Measurements from ENCODE around the gene SIK3.
A peak's percentile ranks its signal among the peaks of the same experiment; 100 is the strongest.

Gene SIK3

DNA sequence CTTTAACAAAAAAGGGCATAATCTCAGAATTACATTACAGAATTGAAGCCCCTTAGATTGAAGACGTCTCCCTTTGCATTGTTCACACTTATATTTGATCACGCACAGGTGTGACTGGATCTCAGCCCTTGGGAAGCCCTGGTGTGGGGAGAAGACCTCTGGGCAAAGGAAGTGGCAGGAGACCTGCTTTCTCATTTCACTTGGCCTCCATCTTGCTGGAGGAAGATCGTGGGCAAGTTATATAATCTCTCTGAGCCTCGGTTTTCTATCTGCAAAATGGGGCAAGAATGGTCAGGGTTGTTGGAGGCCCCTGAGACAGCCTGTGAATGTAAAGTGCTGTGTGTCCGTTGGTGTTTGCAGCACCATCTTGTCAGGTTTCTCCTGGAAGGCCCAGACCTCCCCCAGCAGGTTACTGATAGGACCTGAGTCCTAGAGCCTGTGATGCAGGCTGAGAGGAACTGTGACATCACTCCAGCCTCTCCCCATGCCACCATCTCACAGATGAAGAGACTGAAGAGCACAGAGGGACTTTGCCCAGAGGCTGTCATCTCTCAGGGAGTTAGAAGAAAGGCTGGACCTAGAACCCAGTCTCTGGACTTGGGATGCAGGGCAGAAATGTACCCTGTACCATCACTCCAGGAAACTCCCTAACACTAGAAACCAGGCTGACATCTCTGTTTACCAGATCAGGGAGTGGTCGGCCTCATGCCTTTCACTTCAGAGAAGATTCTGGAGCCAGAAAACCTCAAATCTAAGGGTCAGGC is 259.7 kb downstream of the SIK3 start:
- TF ChIP-seq, protein P1, sequence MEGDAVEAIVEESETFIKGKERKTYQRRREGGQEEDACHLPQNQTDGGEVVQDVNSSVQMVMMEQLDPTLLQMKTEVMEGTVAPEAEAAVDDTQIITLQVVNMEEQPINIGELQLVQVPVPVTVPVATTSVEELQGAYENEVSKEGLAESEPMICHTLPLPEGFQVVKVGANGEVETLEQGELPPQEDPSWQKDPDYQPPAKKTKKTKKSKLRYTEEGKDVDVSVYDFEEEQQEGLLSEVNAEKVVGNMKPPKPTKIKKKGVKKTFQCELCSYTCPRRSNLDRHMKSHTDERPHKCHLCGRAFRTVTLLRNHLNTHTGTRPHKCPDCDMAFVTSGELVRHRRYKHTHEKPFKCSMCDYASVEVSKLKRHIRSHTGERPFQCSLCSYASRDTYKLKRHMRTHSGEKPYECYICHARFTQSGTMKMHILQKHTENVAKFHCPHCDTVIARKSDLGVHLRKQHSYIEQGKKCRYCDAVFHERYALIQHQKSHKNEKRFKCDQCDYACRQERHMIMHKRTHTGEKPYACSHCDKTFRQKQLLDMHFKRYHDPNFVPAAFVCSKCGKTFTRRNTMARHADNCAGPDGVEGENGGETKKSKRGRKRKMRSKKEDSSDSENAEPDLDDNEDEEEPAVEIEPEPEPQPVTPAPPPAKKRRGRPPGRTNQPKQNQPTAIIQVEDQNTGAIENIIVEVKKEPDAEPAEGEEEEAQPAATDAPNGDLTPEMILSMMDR (IDR thresholded peaks at IDR 0.05) = no peak

DNA sequence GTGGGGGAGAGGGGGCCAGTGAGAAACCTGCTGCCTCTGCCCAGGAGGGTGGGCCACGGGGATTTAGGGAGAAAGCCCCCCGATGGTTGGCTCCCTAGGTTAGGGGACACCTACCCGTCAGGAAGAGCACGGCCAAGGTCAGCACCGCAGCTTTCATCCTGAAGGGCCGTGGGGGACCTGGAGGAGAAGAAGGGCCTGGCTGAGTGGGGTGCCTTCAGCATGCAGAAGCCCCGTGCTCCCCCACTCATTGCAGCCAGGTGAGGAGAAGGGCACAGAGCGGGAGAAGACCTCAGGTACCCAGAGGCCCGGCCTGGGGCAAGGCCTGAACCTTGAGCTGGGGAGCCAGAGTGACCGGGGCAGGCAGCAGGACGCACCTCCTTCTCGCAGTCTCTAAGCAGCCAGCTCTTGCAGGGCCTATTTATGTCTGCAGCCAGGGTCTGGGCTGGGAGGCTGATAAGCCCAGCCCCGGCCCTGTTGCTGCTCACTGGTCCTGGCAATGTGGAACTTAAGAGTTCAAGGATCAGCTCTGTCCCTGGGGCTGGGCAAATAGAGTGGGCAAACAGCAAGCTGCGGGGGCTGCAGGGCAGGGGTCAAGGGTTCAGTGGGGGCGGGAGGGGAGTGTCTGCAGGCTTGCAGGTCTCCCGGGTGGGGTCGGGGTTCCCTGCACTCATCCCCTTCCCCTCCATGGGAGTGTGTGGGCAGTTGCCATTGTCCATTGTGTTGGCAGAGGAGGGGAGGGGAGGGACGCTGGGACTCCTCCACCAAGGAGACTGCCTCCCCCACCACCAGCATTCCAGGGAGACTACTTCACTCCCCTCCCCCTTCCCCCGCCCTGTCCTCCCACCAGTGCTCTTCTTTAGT is 260.8 kb downstream of the SIK3 start, which contains the start of gene APOA1:
APOA1 (minus strand) TSS at position 392 of the 861 bp plus-strand sequence; CDS start at position 157, 235 bp downstream.
- TF ChIP-seq, protein P1 (IDR thresholded peaks at IDR 0.05) = no peak

DNA sequence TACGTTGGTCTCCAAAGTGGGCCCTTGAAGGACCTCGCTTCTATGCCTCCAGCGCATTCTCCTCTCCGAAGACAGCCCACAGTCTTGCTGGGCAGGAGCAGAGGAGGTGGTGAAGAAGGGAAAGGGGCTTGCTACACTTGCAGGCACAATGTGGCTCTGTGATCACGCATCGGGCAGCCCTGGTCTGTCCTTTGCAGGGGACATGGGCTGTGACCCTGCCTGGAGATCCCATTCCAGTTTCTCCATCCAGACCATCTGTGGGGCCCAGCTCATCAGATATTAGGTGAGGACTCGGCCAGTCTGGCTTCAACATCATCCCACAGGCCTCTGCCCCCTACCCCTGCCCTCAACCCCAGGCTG is 261.6 kb downstream of the SIK3 start:
- TF ChIP-seq, protein P1 (IDR thresholded peaks at IDR 0.05) = no peak

DNA sequence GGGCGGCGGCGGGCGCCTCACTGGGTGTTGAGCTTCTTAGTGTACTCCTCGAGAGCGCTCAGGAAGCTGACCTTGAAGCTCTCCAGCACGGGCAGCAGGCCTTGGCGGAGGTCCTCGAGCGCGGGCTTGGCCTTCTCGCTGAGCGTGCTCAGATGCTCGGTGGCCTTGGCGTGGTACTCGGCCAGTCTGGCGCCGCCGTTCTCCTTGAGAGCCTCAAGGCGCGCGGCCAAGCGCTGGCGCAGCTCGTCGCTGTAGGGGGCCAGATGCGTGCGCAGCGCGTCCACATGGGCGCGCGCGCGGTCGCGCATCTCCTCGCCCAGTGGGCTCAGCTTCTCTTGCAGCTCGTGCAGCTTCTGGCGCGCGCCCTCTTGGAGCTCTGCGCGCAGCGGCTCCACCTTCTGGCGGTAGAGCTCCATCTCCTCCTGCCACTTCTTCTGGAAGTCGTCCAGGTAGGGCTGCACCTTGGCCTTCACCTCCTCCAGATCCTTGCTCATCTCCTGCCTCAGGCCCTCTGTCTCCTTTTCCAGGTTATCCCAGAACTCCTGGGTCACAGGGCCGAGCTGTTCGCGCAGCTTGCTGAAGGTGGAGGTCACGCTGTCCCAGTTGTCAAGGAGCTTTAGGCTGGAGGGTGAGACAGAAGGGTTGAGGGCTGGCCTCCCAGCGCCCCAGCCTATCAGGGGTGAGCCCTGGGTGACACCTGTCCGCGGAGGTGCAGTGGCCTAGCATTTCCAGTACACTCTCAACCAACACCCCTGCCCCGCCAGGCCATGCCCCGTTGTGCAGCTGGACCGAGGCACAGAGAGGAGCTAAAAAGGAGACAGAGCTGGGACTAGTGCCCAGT is 262.2 kb downstream of the SIK3 start:
- TF ChIP-seq, protein P1 (IDR thresholded peaks at IDR 0.05) = peak; percentile 79

DNA sequence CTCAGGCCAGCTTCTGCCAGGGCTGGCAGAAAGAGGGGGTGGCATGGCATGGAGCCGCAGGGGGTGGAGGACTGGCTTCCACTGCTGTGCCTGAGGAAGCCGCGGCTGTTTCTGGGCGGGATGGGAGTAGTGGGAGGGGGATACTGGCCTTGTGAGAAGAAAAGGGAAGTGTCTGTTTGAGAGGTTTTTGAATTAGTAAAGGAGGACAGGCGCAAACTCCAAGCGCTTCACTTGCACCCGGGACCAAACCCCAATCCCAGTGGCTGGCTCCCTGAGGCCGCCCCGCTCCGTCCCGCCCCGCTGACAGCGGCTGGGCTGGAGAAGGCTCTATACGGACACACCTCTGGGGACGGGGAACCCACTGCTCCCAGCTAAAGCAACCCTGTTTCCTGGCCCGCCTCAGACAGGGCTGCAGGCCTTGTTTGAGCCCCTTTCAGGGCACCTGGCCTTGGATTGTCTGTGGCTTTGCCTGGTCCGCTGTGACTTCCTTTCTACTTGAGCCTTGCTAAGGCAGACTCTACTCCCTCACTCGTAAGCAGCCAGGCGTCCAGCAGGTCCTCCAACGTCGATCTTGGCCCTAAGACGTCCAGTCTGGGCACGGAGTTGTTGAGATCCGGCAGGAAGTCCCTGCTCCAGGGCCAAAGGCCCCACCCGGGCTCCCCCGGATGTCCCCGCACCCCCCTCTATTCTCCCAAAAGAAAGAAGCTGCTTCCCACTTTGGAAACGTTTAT is 263.0 kb downstream of the SIK3 start:
- TF ChIP-seq, protein P1 (IDR thresholded peaks at IDR 0.05) = no peak

DNA sequence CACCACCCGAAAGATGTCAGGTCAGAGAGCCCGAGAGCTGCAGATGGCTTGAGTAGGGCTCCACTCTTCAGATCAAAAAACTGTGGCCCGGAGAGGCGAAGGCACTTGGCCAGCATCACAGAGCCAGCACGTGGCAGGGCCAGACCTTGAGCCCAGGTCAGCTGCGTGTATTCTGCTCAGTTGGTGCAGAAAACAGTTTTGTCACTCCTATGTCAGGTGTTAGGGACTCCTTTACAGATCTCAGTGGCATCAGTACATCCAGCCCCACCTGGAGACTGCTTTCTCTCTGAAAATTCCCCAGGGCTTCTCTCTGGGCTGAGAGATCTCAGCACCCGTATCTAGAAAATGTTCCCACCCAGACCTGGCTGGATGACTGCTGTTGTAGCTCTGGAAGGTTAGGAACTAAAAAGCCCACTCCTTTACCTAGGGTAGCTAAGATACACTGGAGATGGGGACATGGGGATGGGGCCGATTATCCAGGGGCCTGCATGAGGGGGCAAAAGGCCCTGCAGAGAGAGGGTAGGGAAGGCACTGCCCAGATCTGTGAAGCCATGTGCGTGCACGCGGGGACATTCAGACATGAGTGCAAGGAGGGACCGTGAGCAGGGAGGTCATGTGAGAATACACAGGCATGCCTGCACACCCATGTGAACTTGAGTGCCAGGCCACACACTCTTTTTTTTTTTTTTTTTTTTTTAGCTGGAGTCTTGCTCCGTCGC is 264.3 kb downstream of the SIK3 start:
- TF ChIP-seq, protein P1 (IDR thresholded peaks at IDR 0.05) = no peak
